Karpas-422 (cell line): ENCODE measurements around the gene AOX1. TPM values are rescaled to one million over a fixed set of nuclear protein-coding genes. Genes with fewer than 3 reads are reported as not detected.

Source experiments
- DNase-seq: peaks from one replicate; pipeline ENCODE4 v3.0.0-alpha.2; 2015
- H2AFZ ChIP-seq: fragments of 200-600 bp; sonication (generic); 2 replicates; pipeline ENCODE4 v1.6.1; 2014; ENCODE audit warnings: antibody characterized with exemption, low read length, mixed read lengths
- H3K27ac ChIP-seq: fragments of 200-600 bp; sonication (generic); 2 replicates; pipeline ENCODE4 v1.5.1; 2014; ENCODE audit warnings: mild to moderate bottlenecking, low read length, moderate library complexity
- H3K27me3 ChIP-seq: fragments of 200-600 bp; sonication (generic); 2 replicates; pipeline ENCODE4 v1.6.1; 2014; ENCODE audit warnings: low read length, mixed read lengths
- H3K36me3 ChIP-seq: fragments of 200-600 bp; sonication (generic); 2 replicates; pipeline ENCODE4 v1.6.1; 2014; ENCODE audit warnings: low read length, mixed read lengths; ENCODE audit not compliant: insufficient read depth
- H3K4me1 ChIP-seq: fragments of 200-600 bp; sonication (generic); 2 replicates; pipeline ENCODE4 v1.6.1; 2014; ENCODE audit warnings: mild to moderate bottlenecking, low read length, mixed read lengths
- H3K4me2 ChIP-seq: fragments of 200-600 bp; sonication (generic); 2 replicates; pipeline ENCODE4 v1.6.1; 2014; ENCODE audit warnings: low read length, low read depth, mild to moderate bottlenecking; ENCODE audit not compliant: poor library complexity, severe bottlenecking
- H3K4me3 ChIP-seq: fragments of 200-600 bp; sonication (generic); 2 replicates; pipeline ENCODE4 v1.5.1; 2014; ENCODE audit warnings: mild to moderate bottlenecking, antibody characterized with exemption, low read length, mixed read lengths
- H3K79me2 ChIP-seq: fragments of 200-600 bp; sonication (generic); 2 replicates; pipeline ENCODE4 v1.6.1; 2014; ENCODE audit warnings: mild to moderate bottlenecking, low read length, mixed read lengths
- H3K9ac ChIP-seq: fragments of 200-600 bp; sonication (generic); 2 replicates; pipeline ENCODE4 v1.6.0; 2014; ENCODE audit warnings: low read length
- H3K9me2 ChIP-seq: fragments of 200-600 bp; sonication (generic), shearing (Covaris generic); replicated peaks from 2 replicates; pipeline ENCODE4 v1.6.0; 2014; ENCODE audit warnings: mild to moderate bottlenecking, low read length, moderate library complexity; ENCODE audit not compliant: insufficient read depth
- H3K9me3 ChIP-seq: fragments of 300-700, 200-600 bp; sonication (generic); 2 replicates; pipeline ENCODE4 v1.6.1; 2014; ENCODE audit warnings: low read length, mixed read lengths
- H4K20me1 ChIP-seq: fragments of 200-600 bp; sonication (generic); 2 replicates; pipeline ENCODE4 v1.6.1; 2014; ENCODE audit warnings: mild to moderate bottlenecking, antibody characterized with exemption, low read length, low read depth; ENCODE audit not compliant: insufficient read depth
- total RNA-seq: library from RNA; depleted of rRNA; stranded (reverse); fragments of >200 nt; shearing (Covaris generic); gene quantifications from 2 replicates; pipeline ENCODE4 v1.2.3, GENCODE V29; 2014; ENCODE audit warnings: low replicate concordance

AOX1 gene
- total RNA-seq, 1 experiment from 2014 or later, result 0.37 TPM

GRCh38 chr2:200695601-200696000, 109.8 kb downstream of the AOX1 start:
- no peak overlapping the region for H3K27ac ChIP-seq
- H3K4me3 ChIP-seq, result no peak overlapping the region

GRCh38 chr2:200698217-200698616, 112.4 kb downstream of the AOX1 start:
- no peak overlapping the region for H3K4me3 ChIP-seq
- no peak overlapping the region for H3K27ac ChIP-seq
- H2AFZ ChIP-seq, result no peak overlapping the region
- H3K9ac ChIP-seq, result no peak overlapping the region
- no peaks in the 10 kb centered on the region for H3K36me3 ChIP-seq
- H3K9me2 ChIP-seq, result no peaks in the 10 kb centered on the region
- DNase-seq, result no peak
- 0 out of 2 replicates have a peak, but pooled peaks cover 2% of the 10 kb centered on the region for H3K27me3 ChIP-seq
- H3K9me3 ChIP-seq, result no peaks in the 10 kb centered on the region
- no peak overlapping the region for H3K4me2 ChIP-seq
- H3K79me2 ChIP-seq, result no peaks in the 10 kb centered on the region
- no peaks in the 10 kb centered on the region for H4K20me1 ChIP-seq
- peaks cover 7% of the 10 kb centered on the region; the same call in 1 of the 2 replicates for H3K4me1 ChIP-seq

More at GRCh38 chr2:200695601-200696000, 109.8 kb downstream of the AOX1 start:
- Histone ChIP-seq H3K9ac (no peak overlapping the region), H3K9me3 (no peaks in the 10 kb centered on the region), H3K9me2 (no peaks in the 10 kb centered on the region; the same call in 1 of the 2 replicates), H2AFZ (no peak overlapping the region), H3K4me1 (peaks cover 5% of the 10 kb centered on the region; the same call in 1 of the 2 replicates), H3K79me2 (no peaks in the 10 kb centered on the region), H4K20me1 (no peaks in the 10 kb centered on the region), H3K36me3 (no peaks in the 10 kb centered on the region), H3K27me3 (0 out of 2 replicates have a peak, but pooled peaks cover 2% of the 10 kb centered on the region), H3K4me2 (no peak overlapping the region)
- no peak for DNase-seq

- H3K9me3 ChIP-seq, result no peaks in the 10 kb centered on the region
- H3K4me2 ChIP-seq, result no peak overlapping the region
- DNase-seq, result no peak
- H3K36me3 ChIP-seq, result no peaks in the 10 kb centered on the region
- H4K20me1 ChIP-seq, result no peaks in the 10 kb centered on the region
- H3K4me1 ChIP-seq, result peaks cover 7% of the 10 kb centered on the region; the same call in 1 of the 2 replicates
- no peak overlapping the region for H3K27ac ChIP-seq
- no peaks in the 10 kb centered on the region for H3K79me2 ChIP-seq
- H2AFZ ChIP-seq, result no peak overlapping the region
- H3K9me2 ChIP-seq, result no peaks in the 10 kb centered on the region
- H3K4me3 ChIP-seq, result no peak overlapping the region
- no peak overlapping the region for H3K9ac ChIP-seq
- 0 out of 2 replicates have a peak, but pooled peaks cover 2% of the 10 kb centered on the region for H3K27me3 ChIP-seq
Measured at GRCh38 chr2:200699310-200699709, 113.5 kb downstream of the AOX1 start.

GRCh38 chr2:200700856-200701255, 115.0 kb downstream of the AOX1 start:
- DNase-seq, result no peak
- Histone ChIP-seq H3K27me3 (no peaks in the 10 kb centered on the region), H3K27ac (no peak overlapping the region), H3K9me2 (no peaks in the 10 kb centered on the region), H3K4me1 (peaks cover 2% of the 10 kb centered on the region; the same call in 1 of the 2 replicates), H3K4me2 (no peak overlapping the region), H3K9ac (no peak overlapping the region), H3K4me3 (no peak overlapping the region), H3K36me3 (no peaks in the 10 kb centered on the region), H3K79me2 (no peaks in the 10 kb centered on the region), H3K9me3 (no peaks in the 10 kb centered on the region), H2AFZ (no peak overlapping the region), H4K20me1 (no peaks in the 10 kb centered on the region)

GRCh38 chr2:200702044-200702443, 116.2 kb downstream of the AOX1 start:
- H3K36me3 ChIP-seq, result no peaks in the 10 kb centered on the region
- no peak overlapping the region for H3K27ac ChIP-seq
- no peaks in the 10 kb centered on the region for H3K27me3 ChIP-seq
- H3K9ac ChIP-seq, result no peak overlapping the region
- H4K20me1 ChIP-seq, result no peaks in the 10 kb centered on the region
- H2AFZ ChIP-seq, result no peak overlapping the region
- peaks cover 2% of the 10 kb centered on the region; the same call in 1 of the 2 replicates for H3K4me1 ChIP-seq
- H3K4me3 ChIP-seq, result no peak overlapping the region
- H3K9me3 ChIP-seq, result no peaks in the 10 kb centered on the region
- no peak overlapping the region for H3K4me2 ChIP-seq
- no peak for DNase-seq
- no peaks in the 10 kb centered on the region for H3K9me2 ChIP-seq
- no peaks in the 10 kb centered on the region for H3K79me2 ChIP-seq

- no peak overlapping the region for H3K4me2 ChIP-seq
- H3K36me3 ChIP-seq, result no peaks in the 10 kb centered on the region
- no peak for DNase-seq
- H3K4me3 ChIP-seq, result no peak overlapping the region
- peaks cover 2% of the 10 kb centered on the region; the same call in 1 of the 2 replicates for H3K4me1 ChIP-seq
- no peaks in the 10 kb centered on the region for H3K27me3 ChIP-seq
- no peak overlapping the region for H2AFZ ChIP-seq
- H3K9ac ChIP-seq, result no peak overlapping the region
- no peaks in the 10 kb centered on the region for H3K9me2 ChIP-seq
- no peaks in the 10 kb centered on the region for H4K20me1 ChIP-seq
- no peaks in the 10 kb centered on the region for H3K79me2 ChIP-seq
- H3K27ac ChIP-seq, result no peak overlapping the region
- no peaks in the 10 kb centered on the region for H3K9me3 ChIP-seq
Measured at GRCh38 chr2:200702646-200703118, 116.9 kb downstream of the AOX1 start.

GRCh38 chr2:200703127-200703925, 117.5 kb downstream of the AOX1 start:
- Histone ChIP-seq H3K4me3 (no peak overlapping the region), H4K20me1 (no peaks in the 10 kb centered on the region), H3K79me2 (no peaks in the 10 kb centered on the region), H3K27me3 (no peaks in the 10 kb centered on the region), H3K36me3 (no peaks in the 10 kb centered on the region), H2AFZ (no peak overlapping the region), H3K27ac (no peak overlapping the region), H3K9me3 (no peaks in the 10 kb centered on the region), H3K9ac (no peak overlapping the region), H3K9me2 (no peaks in the 10 kb centered on the region), H3K4me2 (no peak overlapping the region), H3K4me1 (peaks cover 2% of the 10 kb centered on the region; the same call in 1 of the 2 replicates)
- peak; percentile 76 for DNase-seq

GRCh38 chr2:200703926-200704637, 118.3 kb downstream of the AOX1 start:
- H3K4me3 ChIP-seq, result no peak overlapping the region
- no peak for DNase-seq
- H3K27me3 ChIP-seq, result no peaks in the 10 kb centered on the region
- H3K9ac ChIP-seq, result no peak overlapping the region
- H3K9me2 ChIP-seq, result no peaks in the 10 kb centered on the region
- no peaks in the 10 kb centered on the region for H3K9me3 ChIP-seq
- H3K4me2 ChIP-seq, result no peak overlapping the region
- H3K27ac ChIP-seq, result no peak overlapping the region
- peaks cover 2% of the 10 kb centered on the region; the same call in 1 of the 2 replicates for H3K4me1 ChIP-seq
- no peaks in the 10 kb centered on the region for H3K36me3 ChIP-seq
- H4K20me1 ChIP-seq, result no peaks in the 10 kb centered on the region
- H2AFZ ChIP-seq, result no peak overlapping the region
- no peaks in the 10 kb centered on the region for H3K79me2 ChIP-seq
